ENCODE results near the gene PDSS1.
"Not testable (repeated sequence)": the region's sequence is repeated elsewhere in the genome, so short reads cannot be mapped to it uniquely, and the experiment has no call there.

PDSS1 gene, protein sequence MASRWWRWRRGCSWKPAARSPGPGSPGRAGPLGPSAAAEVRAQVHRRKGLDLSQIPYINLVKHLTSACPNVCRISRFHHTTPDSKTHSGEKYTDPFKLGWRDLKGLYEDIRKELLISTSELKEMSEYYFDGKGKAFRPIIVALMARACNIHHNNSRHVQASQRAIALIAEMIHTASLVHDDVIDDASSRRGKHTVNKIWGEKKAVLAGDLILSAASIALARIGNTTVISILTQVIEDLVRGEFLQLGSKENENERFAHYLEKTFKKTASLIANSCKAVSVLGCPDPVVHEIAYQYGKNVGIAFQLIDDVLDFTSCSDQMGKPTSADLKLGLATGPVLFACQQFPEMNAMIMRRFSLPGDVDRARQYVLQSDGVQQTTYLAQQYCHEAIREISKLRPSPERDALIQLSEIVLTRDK
- total RNA-seq: 4.9 to 6.1 reads per million in 2 donors

GRCh38 chr10:26697163-26697921, at the start of gene PDSS1:
Gene PDSS1 (plus strand): TSS chr10:26697701. CDS start chr10:26697712, 11 bp downstream.
- peak; percentile 40 for DNase-seq

DNA sequence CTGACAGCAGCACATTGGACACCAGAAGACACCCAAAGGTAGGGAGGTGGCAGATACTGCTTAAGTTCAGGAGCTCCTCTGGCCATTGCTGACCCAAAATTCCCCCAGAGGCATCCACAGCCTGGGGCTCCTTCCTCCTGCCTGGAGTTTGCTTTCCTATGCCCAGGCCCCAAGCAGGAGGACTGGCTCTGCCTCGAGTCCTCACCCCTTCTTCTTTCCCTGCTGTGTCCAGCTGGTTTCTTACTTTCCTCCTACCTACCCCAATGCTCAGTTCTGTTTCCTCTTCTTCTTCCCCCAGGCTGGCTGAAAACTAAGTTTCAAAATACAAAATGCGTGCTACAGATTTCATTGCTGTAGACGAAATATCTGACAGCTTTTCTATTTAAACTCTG, 49.3 kb upstream of the PDSS1 start:
- not testable (repeated sequence) for DNase-seq

DNA sequence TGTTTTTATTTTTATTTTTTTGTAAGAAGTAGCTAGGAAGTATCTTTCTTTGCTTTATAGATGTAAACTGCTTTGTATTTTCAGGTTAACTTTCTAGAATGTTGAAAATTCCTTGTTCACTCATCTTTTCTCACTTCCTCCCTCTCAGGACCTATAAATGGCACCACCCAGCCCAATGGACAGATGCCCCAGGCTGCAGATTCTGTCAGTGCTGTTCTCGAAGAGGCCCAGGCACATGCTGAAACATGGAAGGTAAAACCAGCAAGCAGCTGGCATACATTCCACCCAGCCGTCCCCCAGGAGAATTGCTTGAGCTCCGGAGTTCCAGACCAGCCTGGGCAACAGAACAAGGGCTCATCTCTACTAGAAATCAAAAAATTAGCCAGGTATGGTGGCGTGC, 47.1 kb upstream of the PDSS1 start:
- no peak for DNase-seq

GRCh38 chr10:26651476-26651875, 46.0 kb upstream of the PDSS1 start:
- DNase-seq: not testable (repeated sequence)

- DNase-seq: no peak
Observed at GRCh38 chr10:26653004-26653403, 44.5 kb upstream of the PDSS1 start.

GRCh38 chr10:26655746-26656145, 41.8 kb upstream of the PDSS1 start:
- DNase-seq: no peak

DNA sequence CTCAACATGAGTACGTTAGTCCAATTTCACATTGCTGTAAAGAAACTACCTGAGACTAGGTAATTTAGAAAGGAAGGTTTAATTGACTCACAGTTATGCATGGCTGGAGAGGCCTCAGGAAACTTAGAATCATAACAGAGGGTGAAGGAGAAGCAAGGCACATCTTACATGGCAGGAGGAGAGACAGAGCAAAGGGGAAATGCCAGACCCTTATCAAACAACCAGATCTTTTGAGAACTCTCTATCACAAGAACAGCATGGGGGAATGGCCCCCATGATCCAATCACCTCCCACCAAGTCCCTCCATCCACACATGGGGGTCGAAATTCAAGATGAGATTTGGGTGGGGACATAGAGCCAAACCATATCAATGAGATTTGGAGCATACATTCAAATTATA, 34.6 kb upstream of the PDSS1 start:
- no peak for DNase-seq

DNA sequence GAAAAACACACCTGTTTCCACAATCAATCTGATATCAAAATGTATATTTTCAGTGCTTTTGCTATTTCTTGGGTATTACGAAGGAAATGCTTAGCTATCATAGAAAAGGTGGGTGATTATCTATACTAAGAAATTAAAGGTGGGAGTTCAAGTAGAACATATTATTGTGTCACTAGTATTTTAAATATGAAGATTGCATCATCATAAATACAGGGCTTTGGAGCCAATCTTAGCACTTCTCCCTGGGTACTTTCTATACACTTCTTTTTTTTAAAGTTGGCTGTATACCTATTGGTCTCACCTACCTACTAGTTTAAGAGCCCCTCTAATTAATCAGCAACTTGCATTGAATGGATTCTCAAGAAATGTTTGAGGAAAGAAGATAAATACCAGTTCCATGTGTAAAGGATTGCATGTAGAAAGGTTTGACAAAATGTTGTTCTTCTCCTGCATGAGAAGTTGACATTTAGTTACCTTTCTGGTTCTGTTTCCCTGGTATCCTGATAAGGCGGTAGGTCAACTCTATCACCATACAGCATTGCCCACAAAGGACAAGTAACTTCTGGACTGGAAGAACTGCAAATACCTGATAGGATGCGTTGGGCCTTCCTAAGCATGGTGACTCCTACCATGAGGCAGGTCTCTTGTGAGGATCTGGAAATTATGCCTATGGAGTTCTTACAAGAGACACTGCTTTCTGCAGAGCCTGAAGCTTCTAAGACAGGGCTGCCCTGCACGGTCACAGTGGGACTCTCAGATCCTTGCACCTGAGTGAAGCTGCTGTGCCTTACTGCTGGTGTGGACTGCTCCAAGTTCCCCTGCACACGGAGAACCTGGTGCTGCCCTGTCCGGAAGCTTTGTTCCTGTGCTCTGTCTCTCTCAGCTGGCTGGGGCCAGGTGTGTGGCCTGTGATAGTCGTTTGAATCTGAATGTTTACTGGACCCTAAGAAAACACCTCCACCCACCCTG, 32.1 kb upstream of the PDSS1 start:
- no peak for DNase-seq

DNA sequence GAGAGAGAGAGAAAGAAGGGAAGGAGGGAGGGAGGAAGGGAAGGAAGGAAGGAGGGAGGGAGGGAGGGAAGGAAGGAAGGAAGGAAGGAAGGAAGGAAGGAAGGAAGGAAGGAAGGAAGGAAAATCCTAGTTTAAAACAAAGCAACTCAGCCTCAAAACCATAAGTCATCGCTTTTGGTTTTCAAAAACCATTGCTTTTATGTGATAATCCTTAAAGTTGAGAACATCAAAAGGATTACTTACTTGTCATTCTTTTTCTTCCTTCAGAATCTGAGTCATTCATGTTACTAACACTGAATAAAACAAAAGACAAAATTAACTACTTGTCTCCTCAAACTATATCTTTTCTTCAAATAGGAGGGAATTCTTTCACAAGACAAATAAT, 21.6 kb upstream of the PDSS1 start:
- DNase-seq: no peak

- DNase-seq: no peak
Observed at GRCh38 chr10:26679588-26679987, 17.9 kb upstream of the PDSS1 start.

DNA sequence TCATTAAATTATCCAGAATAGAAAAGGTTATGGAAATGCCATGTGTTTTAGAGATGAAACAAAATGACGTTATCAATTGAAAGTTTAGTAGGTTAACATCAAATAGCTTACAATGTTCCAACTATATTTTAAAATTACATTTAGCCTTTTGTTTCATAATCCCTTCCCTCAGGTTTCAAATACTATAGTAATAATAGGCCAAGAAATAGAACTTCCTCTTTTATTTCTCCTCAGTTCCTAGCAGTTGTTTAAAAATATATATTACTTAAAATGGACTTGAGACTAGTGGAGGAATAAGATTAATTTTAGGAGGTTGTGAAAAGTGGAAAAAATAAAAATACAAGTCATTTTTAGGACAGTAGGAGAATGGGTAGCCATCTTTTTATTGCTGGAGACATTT, 16.4 kb upstream of the PDSS1 start:
- no peak for DNase-seq

GRCh38 chr10:26681971-26682370, 15.5 kb upstream of the PDSS1 start:
- DNase-seq: not testable (repeated sequence)

- no peak for DNase-seq
Observed at GRCh38 chr10:26682931-26683330, 14.6 kb upstream of the PDSS1 start.

DNA sequence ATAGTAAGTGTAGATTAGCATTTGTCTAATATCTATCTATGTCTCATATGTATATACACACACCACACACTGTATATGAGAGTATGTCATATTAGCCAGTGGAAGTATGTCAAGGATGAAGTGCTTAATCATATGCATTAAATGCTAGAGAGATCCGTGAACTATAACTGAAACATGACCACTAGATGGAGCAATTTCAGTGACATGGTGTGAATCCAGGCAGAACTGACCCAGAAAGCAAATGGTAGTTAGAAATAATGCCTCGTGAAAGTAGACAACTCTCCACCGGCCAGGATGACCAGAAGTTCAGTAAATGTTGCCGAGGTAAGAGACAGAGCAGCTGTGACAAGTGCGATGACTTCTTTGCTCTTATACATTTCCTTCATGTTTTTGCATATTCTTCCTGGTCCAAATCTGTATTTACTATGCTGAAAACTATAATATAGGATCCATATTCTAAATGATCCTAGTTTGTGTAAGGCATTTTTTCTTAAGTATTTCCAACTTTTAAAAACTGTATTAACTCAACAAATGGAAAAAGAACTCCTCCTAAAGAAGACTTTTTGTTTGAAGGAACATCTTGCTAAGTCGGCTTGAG, 12.7 kb upstream of the PDSS1 start:
- not testable (repeated sequence) for DNase-seq

DNA sequence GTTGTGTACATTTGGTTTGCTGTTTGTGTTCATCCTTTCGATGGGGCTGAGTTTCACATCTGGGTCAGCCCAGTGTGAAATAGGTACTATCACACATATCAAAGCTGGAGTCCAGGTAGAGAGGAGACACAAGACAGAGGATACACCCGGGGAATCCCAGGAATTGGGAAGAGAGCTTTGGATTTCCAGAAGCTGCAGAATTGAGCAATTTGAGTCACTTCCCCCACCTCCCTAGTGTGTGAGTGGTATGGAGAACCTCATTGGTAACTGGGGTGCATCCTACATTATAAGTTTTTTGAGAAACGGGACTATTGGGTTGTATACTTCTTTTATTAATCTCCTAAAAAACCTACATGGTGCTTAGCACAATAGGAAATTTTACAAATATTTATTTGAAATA, 12.1 kb upstream of the PDSS1 start:
- no peak for DNase-seq

- DNase-seq: no peak
Observed at GRCh38 chr10:26689399-26689798, 8.1 kb upstream of the PDSS1 start.

DNA sequence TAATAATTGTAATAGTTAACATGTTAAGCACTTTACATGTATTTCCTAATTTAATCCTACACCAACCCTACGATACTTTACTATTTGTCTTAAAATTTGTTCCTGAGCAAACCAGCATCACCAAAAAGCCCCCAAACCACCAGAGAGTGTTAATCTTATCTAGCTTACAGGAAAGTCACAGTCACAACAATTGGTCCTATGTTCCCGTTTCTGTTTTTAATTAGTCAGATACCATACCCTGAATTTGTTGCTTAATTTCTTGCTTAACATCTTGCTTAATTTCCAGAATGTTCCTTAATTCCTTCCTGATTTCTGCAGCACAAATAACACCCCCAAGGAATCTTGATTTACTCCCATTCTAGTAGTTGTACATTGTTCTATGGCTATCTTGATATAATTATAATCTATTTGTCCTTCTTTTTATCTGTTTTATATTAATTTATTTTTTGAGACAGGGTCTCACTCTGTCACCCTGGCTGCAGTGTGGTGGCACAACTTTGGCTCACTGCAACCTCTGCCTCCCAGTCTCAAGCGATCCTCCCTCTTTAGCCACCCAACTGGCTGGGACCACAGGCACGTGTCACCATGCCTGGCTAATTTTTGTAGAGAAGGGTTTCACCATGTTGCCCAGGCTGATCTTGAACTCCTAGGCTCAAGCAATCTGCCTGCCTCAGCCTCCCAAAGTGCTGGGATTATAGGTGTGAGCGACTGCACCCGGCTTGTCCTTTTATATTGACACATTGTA, 6.6 kb upstream of the PDSS1 start:
- no peak for DNase-seq

DNA sequence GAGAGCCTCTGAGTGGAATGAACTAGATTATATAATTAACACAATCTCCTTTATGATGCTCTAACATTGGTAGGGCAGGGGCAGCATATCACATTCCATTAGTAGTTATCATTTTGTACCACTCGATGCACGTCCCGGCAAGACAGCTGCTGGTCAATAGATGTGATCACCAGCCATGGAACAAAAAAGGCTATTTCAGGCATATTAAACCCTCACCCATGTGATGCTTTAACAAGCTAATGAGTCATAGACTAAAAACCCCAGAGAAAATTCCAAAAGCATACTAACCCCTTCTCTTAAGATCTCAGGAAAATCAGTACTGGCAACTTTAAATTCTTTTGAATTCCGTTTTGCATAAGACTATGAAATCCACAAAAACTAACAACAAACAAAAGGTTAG, 3.0 kb upstream of the PDSS1 start:
- not testable (repeated sequence) for DNase-seq

GRCh38 chr10:26696786-26697162, 727 bp upstream of the PDSS1 start:
- DNase-seq: no peak

DNA sequence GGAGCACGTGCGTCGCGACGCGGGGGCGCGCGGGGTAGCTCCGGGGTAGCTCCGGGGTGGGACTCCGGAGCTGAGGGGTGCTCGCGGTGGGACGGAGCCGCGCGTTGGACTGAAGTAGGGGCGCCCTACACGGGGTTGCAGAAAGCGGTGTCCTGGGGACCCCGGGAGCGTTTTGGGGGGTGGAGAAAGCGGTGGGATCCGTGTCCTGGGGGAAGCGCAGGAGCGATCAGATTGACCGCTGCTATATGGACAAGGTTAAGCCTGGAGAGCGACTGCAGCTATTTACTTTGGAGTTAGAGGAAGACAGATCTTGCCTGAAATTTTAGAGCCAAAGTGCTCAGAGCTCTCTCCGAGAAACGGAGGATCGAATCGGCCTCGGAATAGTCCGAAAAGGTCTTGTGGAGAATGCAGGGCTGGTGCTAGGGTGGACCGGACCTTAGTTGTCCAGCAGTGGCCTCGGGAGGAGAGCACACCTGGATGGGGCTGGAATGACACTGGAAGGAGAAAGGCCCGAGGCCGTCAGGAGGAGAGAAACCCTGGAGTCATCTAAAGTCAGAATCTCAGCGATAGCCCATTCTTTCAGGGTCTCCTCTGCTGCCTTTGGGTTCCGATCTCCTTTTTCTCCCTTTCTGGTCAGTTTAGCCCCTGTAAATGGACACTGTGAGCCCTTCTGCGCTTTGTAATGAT, 564 bp downstream of the PDSS1 start:
- no peak for DNase-seq

GRCh38 chr10:26698909-26699308, 1.4 kb downstream of the PDSS1 start:
- DNase-seq: no peak

Measured in activated gamma-delta T cell (primary cell).